ENCODE results near the gene IGFL3. TPM values are rescaled to one million over a fixed set of nuclear protein-coding genes. Genes with fewer than 3 reads are reported as not detected.
A peak's percentile ranks its signal among the peaks of the same experiment; 100 is the strongest.

The IGFL3 gene
- total and polyA plus RNA-seq, 9 of the 15 experiments (the other 6 are each of a cell fraction or from before 2014, with no cell fraction given): not detected

- Histone ChIP-seq H2AFZ (ENCODE audit: low read depth, low read length) (no peak overlapping the region), H3K4me2 (ENCODE audit: insufficient read depth, low read length) (no peak overlapping the region), H3K9me1 (ENCODE audit: control insufficient read depth, insufficient read depth, low read length) (no peaks in the 10 kb centered on the region), H3K4me1 (replicated peaks in 1 of 2; ENCODE audit: control insufficient read depth in 2 of 2, insufficient read depth in 2 of 2, low read length in 2 of 2) (peaks cover 0 to 4% of the 10 kb centered on the region in 2 experiments; a peak in 2 of 5 replicates), H3K9ac (ENCODE audit: insufficient read depth in 1 of 2, low read depth in 2 of 2, low read length in 2 of 2) (no peak overlapping the region), H3K27me3 (ENCODE audit: control insufficient read depth in 2 of 2, insufficient read depth in 2 of 2, low read length in 2 of 2) (peaks cover 0 to 1% of the 10 kb centered on the region in 2 experiments; a peak in 2 of 5 replicates), H3K9me3 (replicated peaks; ENCODE audit: control insufficient read depth, insufficient read depth, low read depth, low read length) (no peaks in the 10 kb centered on the region; the same call in 1 of the 2 replicates), H3K27ac (ENCODE audit: extremely low read depth, low read depth, low read length) (no peak overlapping the region), H3K36me3 (ENCODE audit: control insufficient read depth, insufficient read depth, low read length) (no peaks in the 10 kb centered on the region), H3K79me2 (ENCODE audit: control insufficient read depth, insufficient read depth, low read length) (no peaks in the 10 kb centered on the region), H4K20me1 (replicated peaks; ENCODE audit: control insufficient read depth, insufficient read depth, low read length) (no peaks in the 10 kb centered on the region), H3K4me3 (no peak overlapping the region)
- POLR2A ChIA-PET: interaction anchor here (0.5 kb wide), 1 partner anchor 126 kb away, joined by 3 read pairs; no protein-coding TSS in a partner anchor
- DNase-seq (ENCODE audit: extremely low read depth in 1 of 4, low spot score in 3 of 4): peak; percentile 33 to 59 (median 43)
- FAIRE-seq: peak; percentile 88
- intact Hi-C loops (cut with micrococcal nuclease): loop anchor here (2.0 kb wide), 1 partner anchor 107 kb away; no protein-coding TSS in a partner anchor
- in situ Hi-C loops (cut with MboI): loop anchor here (5.0 kb wide), 1 partner anchor 180 kb away; no protein-coding TSS in a partner anchor
- 5% methylated on average over 4 of the region's 4 CpGs for WGBS (ENCODE audit: insufficient coverage, low coverage, missing lambda C conversion rate)
- no TSS peak for BruUV-seq (replicated peaks)
- CTCF ChIA-PET (ENCODE audit: low intra/inter-chr PET ratio): interaction anchor here (0.6 to 8.3 kb wide), 6 partner anchors 35 to 246 kb away, joined by 3 to 115 read pairs (median 4); no protein-coding TSS in a partner anchor
- peak; percentile 48; the same call in 1 of the 3 replicates for ATAC-seq
- TF ChIP-seq DEAF1 (CRISPR knock-in tag; IDR thresholded peaks at IDR 0.05) (0 out of 2 replicates have a peak, but pooled peaks have one; percentile 35), ZNF766 (CRISPR knock-in tag; conservative IDR thresholded peaks at IDR 0.05) (peak; percentile 99), REST (IDR thresholded peaks at IDR 0.05; ENCODE audit: borderline replicate concordance) (peak; percentile 42; the same call in 1 of the 2 replicates), REST (CRISPR knock-in tag; IDR thresholded peaks at IDR 0.05; ENCODE audit: low read depth) (no peak), RAD21 (CRISPR knock-in tag; conservative IDR thresholded peaks at IDR 0.05 in 1 of 2, IDR thresholded peaks at IDR 0.05 in 1 of 2) (peak; percentile 26 to 73), CREB1 (IDR thresholded peaks at IDR 0.05) (no peak), CREB1 (CRISPR knock-in tag; IDR thresholded peaks at IDR 0.05) (no peak), ATF4 (CRISPR knock-in tag; IDR thresholded peaks at IDR 0.05) (no peak), ZFP30 (CRISPR knock-in tag; IDR thresholded peaks at IDR 0.05; ENCODE audit: borderline replicate concordance) (no peak)
Observed at GRCh38 chr19:46081928-46082727, 42.4 kb downstream of the IGFL3 start.

Measured in K562 (cell line).